Measurements from ENCODE around the gene LMF2.
"Not testable (repeated sequence)": the region's sequence is repeated elsewhere in the genome, so short reads cannot be mapped to it uniquely, and the experiment has no call there.

LMF2 gene

DNA sequence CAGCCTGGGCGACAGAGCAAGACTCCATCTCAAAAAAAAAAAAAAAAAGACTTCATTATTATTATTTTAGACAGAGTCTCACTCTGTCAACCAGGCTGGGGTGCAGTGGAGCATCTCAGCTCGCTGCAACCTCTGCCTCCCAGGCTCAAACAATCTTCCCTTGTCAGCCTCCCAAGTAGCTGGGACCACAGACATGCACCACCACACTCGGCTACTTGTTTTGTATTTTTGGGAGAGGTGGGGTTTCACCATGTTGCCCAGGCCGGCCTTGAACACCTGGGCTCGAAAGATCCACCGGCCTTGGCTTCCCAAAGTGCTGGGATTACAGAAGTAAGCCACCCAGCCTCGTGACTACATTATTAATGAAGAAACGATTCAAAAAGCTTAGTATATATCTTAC lies 27.6 kb upstream of the LMF2 start:
- Histone ChIP-seq H3K79me2 (no peaks in the 10 kb centered on the region), H3K27ac (no peak overlapping the region), H2AFZ (no peak overlapping the region), H3K9me3 (ENCODE audit: control insufficient read depth, low read length) (no peaks in the 10 kb centered on the region), H3K4me1 (peaks cover 4% of the 10 kb centered on the region), H3K4me2 (ENCODE audit: low read length) (no peak overlapping the region), H3K36me3 (ENCODE audit: control insufficient read depth, insufficient read depth, low read length) (no peaks in the 10 kb centered on the region), H3K27me3 (ENCODE audit: control insufficient read depth, insufficient read depth, low read length) (no peaks in the 10 kb centered on the region), H3K4me3 (ENCODE audit: low read depth, low read length) (no peak overlapping the region), H3K9ac (no peak overlapping the region)
- TF ChIP-seq, protein P1, sequence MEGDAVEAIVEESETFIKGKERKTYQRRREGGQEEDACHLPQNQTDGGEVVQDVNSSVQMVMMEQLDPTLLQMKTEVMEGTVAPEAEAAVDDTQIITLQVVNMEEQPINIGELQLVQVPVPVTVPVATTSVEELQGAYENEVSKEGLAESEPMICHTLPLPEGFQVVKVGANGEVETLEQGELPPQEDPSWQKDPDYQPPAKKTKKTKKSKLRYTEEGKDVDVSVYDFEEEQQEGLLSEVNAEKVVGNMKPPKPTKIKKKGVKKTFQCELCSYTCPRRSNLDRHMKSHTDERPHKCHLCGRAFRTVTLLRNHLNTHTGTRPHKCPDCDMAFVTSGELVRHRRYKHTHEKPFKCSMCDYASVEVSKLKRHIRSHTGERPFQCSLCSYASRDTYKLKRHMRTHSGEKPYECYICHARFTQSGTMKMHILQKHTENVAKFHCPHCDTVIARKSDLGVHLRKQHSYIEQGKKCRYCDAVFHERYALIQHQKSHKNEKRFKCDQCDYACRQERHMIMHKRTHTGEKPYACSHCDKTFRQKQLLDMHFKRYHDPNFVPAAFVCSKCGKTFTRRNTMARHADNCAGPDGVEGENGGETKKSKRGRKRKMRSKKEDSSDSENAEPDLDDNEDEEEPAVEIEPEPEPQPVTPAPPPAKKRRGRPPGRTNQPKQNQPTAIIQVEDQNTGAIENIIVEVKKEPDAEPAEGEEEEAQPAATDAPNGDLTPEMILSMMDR (IDR thresholded peaks at IDR 0.05), result no peak

DNA sequence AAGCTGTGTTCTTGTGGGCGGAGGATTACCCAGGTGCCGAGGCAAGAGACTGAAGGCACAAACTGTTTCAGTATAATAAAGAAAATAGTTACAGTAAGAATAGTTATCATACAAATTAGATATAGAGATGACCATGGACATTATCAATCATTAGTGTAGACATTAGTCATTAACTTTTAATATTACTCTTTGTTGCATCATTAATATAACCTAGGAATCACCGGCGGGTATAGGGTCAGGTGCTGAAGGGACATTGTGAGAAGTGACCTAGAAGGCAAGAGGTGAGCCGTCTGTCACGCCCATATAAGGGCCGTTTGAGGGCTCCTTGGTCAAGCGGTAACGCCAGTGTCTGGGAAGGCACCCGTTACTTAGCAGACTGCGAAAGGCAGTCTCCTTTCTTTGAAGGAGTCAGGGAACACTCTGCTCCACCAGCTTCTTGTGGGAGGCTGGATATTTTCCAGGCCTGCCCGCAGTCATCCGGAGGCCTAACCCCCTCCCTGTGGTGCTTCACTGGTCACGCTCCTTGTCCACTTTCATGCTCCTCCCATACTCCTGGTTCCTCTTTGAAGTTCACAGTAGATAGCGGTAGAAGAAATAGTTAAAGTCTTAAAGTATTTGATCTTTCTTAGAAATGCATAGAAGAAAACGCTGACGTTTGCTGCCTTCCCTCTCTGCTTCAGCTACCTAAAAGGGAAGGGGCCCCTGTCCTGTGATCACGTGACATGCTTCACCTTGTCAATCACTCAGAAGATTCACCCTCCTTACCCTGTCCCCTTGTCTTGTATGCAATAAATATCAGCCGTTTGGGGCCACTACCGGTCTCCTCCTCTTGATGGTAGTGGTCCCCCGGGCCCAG lies 26.6 kb upstream of the LMF2 start:
- H3K4me1 ChIP-seq; H3K9me3 ChIP-seq (ENCODE audit: control insufficient read depth, low read length); H3K9ac ChIP-seq; H3K36me3 ChIP-seq (ENCODE audit: control insufficient read depth, insufficient read depth, low read length); H3K79me2 ChIP-seq; H3K27me3 ChIP-seq (ENCODE audit: control insufficient read depth, insufficient read depth, low read length): not testable (repeated sequence)
- peak overlapping the region; percentile 75 for H3K27ac ChIP-seq
- peak overlapping the region; percentile 54 for H2AFZ ChIP-seq
- peak overlapping the region; percentile 51 for H3K4me2 ChIP-seq (ENCODE audit: low read length)
- peak overlapping the region; percentile 22 for H3K4me3 ChIP-seq (ENCODE audit: low read depth, low read length)

DNA sequence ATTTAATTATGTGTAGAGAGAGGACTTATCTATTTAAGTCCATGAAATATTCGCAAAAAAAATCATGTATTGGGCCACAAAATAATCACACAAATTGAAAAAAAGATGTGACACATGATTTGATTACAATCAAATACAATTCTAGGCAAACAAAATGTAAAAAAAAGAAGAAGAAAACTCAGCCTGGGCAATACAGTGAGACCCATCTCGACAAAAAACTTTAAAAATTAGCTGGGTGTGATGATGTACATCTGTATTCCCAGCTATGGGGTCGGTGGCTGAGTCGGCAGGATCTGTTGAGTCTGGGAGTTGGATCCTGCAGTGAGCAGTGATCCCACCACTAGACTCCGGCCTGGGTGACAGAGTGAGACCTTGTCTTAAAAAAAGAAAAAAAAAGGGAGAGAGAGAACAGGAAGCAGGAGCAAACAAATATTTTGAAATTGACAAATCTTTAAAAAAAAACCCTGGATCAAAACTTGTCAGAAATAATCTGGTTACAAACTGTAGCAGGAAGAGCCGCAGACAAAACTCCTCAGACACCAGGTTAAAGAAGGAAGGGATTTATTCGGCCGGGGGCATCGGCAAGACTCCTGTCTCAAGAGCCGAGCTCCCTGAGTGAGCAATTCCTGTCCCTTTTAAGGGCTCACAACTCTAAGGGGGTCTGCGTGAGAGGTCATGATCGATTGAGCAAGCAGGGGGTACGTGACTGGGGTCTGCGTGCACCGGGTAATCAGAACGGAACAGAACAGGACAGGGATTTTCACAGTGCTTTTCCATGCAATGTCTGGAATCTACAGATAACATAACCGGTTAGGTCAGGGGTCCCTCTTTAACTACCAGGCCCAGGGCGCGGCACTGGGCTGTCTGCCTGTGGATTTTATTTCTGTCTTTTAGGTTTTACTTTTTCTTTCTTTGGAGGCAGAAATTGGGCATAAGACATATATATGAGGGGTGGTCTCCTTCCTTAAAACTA lies 25.6 kb upstream of the LMF2 start:
- Histone ChIP-seq H2AFZ (no peak overlapping the region), H3K9ac (no peak overlapping the region), H3K27ac (peak overlapping the region; percentile 88), H3K4me2 (ENCODE audit: low read length) (peak overlapping the region; percentile 35), H3K9me3 (ENCODE audit: control insufficient read depth, low read length) (no peaks in the 10 kb centered on the region), H3K27me3 (ENCODE audit: control insufficient read depth, insufficient read depth, low read length) (no peaks in the 10 kb centered on the region), H3K36me3 (ENCODE audit: control insufficient read depth, insufficient read depth, low read length) (no peaks in the 10 kb centered on the region), H3K79me2 (no peaks in the 10 kb centered on the region), H3K4me1 (peaks cover 4% of the 10 kb centered on the region), H3K4me3 (ENCODE audit: low read depth, low read length) (no peak overlapping the region)
- TF ChIP-seq, protein P1 (IDR thresholded peaks at IDR 0.05), result no peak

DNA sequence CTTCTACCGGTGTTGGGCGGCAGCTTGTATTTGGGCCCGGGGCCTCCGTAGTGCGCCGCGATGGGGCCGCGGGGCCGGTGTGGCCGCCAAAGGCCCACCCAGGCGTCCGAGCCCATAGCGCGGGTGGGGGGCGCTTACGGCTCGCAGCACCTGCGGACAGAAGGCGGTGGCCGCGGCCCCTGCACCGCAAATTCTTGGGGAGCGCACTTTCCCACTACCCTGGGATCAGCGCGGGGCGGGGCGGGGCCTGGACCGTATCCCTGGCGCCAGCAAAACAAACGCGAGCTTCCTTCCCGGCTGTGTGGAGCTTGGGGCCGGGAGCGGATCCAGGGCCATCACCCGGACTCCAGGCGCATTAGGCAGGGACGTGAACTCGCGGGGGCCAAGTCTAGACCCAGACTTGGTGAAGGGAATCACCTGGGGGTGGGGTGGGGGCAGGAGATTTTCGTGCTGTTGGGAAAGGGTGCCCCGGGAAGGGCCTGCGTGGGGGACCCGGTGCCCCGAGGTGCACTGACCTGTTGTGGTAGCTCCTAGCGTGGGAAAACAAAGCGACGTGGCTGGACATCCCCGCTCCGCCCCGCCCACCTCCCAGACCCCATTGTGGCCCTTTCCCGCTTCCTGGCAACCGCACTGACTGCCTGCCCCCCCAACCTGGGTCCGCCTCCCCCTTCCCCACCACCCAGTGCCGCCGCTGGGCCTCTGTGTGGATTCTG lies 24.6 kb upstream of the LMF2 start:
- Histone ChIP-seq H3K36me3 (ENCODE audit: control insufficient read depth, insufficient read depth, low read length) (no peaks in the 10 kb centered on the region), H3K27me3 (ENCODE audit: control insufficient read depth, insufficient read depth, low read length) (no peaks in the 10 kb centered on the region), H3K9ac (peak overlapping the region; percentile 29), H3K4me3 (ENCODE audit: low read depth, low read length) (peak overlapping the region; percentile 95), H3K9me3 (ENCODE audit: control insufficient read depth, low read length) (no peaks in the 10 kb centered on the region), H3K79me2 (no peaks in the 10 kb centered on the region), H2AFZ (peak overlapping the region; percentile 76), H3K27ac (peak overlapping the region; percentile 88), H3K4me2 (ENCODE audit: low read length) (peak overlapping the region; percentile 99), H3K4me1 (peaks cover 6% of the 10 kb centered on the region)
- TF ChIP-seq, protein P1 (IDR thresholded peaks at IDR 0.05), result no peak

Measured in parathyroid adenoma (tissue), 2 donors.